ENCODE measurements around the gene MDGA2. TPM values are rescaled to one million over a fixed set of nuclear protein-coding genes. Genes with fewer than 3 reads are reported as not detected.

MDGA2 gene
- total and polyA plus RNA-seq, 2 donors (not counting 1 experiment from before 2014, with no cell fraction given) = not detected

DNA sequence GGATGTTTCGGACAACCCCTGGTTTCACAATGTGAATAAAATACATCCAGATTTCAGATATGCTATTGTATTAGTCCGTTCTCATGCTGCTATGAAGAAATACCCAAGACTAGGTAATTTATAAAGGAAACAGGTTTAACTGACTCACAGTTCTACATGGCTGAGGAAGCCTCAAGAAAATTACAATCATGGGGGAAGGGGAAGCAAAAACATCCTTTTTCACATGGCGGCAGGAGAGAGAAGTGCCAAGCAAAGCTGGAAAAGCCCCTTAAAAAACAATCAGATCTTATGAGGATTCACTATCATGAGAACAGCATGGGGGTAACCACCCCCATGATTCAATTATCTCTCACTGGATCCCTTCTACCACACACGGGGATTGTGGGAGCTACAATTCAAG lies 451.7 kb downstream of the MDGA2 start:
- Histone ChIP-seq H3K4me3 (replicated peaks in 1 of 4; ENCODE audit: control extremely low read depth in 1 of 4, insufficient read depth in 1 of 4, low read depth in 3 of 4, low read length in 4 of 4) (no peak overlapping the region), H4K20me1 (ENCODE audit: control insufficient read depth, extremely low read depth, insufficient read depth, low read length) (no peaks in the 10 kb centered on the region), H3K4me1 (ENCODE audit: control insufficient read depth, extremely low read depth, insufficient read depth, low read length) (no peaks in the 10 kb centered on the region), H3K4me2 (ENCODE audit: extremely low read depth, insufficient read depth, low read length) (no peak overlapping the region), H3K27me3 (ENCODE audit: control insufficient read depth, insufficient read depth, low read length) (no peaks in the 10 kb centered on the region), H3K9me3 (ENCODE audit: control insufficient read depth, insufficient read depth, low read depth, low read length) (no peaks in the 10 kb centered on the region), H3K9ac (ENCODE audit: insufficient read depth, low read length) (no peak overlapping the region), H3K79me2 (ENCODE audit: control insufficient read depth, insufficient read depth, low read length) (no peaks in the 10 kb centered on the region), H2AFZ (ENCODE audit: low read length) (no peak overlapping the region), H3K36me3 (ENCODE audit: control insufficient read depth, insufficient read depth, low read length) (no peaks in the 10 kb centered on the region), H3K27ac (ENCODE audit: insufficient read depth, low read length) (no peak overlapping the region)
- DNase-seq (ENCODE audit: low read depth in 2 of 2) = no peak
- no peak for TF ChIP-seq EZH2 (IDR thresholded peaks at IDR 0.05; ENCODE audit: low read length, missing control alignments)
- TF ChIP-seq, protein P1, sequence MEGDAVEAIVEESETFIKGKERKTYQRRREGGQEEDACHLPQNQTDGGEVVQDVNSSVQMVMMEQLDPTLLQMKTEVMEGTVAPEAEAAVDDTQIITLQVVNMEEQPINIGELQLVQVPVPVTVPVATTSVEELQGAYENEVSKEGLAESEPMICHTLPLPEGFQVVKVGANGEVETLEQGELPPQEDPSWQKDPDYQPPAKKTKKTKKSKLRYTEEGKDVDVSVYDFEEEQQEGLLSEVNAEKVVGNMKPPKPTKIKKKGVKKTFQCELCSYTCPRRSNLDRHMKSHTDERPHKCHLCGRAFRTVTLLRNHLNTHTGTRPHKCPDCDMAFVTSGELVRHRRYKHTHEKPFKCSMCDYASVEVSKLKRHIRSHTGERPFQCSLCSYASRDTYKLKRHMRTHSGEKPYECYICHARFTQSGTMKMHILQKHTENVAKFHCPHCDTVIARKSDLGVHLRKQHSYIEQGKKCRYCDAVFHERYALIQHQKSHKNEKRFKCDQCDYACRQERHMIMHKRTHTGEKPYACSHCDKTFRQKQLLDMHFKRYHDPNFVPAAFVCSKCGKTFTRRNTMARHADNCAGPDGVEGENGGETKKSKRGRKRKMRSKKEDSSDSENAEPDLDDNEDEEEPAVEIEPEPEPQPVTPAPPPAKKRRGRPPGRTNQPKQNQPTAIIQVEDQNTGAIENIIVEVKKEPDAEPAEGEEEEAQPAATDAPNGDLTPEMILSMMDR (conservative IDR thresholded peaks at IDR 0.05 in 1 of 2, IDR thresholded peaks at IDR 0.05 in 1 of 2; ENCODE audit: low read depth in 1 of 2, low read length in 2 of 2) = no peak

DNA sequence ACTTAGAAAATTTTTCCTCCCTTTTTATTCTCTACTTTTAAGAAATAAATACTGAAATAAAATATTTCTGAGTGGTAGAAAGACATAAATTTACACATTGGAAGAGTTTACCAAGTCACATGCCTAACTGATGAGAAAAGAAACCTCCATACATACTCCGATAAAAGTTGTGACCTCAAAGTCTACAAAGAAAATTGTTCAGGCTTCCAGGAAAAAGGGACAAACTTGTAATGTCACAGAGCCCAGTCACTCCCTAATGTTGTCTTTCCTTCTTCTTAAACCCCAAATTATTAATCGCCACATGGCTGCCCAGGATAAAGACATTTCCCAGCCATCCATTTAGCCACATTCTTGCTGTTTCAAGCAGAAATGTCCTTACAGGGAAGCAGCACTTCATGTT lies 455.3 kb downstream of the MDGA2 start:
- H3K79me2 ChIP-seq (ENCODE audit: control insufficient read depth, insufficient read depth, low read length) = no peaks in the 10 kb centered on the region

DNA sequence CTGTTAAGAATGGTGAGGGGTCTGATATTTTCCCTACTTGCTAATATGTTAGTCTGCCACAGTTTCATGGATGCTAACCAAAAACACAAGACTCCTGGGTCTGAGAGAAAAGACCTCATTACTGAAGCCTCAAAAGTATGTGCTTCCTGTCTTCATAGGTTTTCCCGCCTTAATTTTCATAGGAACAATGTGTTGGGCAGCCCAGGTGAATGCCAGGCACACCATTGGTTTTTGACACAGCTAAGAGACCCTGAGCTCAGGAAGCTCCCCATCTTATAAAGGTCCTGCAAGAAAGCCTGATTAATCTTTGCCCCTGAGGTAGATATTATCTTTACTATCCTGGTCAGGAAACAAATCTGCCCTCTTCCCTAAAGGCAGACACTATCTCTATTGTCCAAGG lies 464.1 kb downstream of the MDGA2 start:
- Histone ChIP-seq H3K27me3 (ENCODE audit: control insufficient read depth, insufficient read depth, low read length) (no peaks in the 10 kb centered on the region), H3K4me1 (ENCODE audit: control insufficient read depth, extremely low read depth, insufficient read depth, low read length) (no peaks in the 10 kb centered on the region), H4K20me1 (ENCODE audit: control insufficient read depth, extremely low read depth, insufficient read depth, low read length) (no peaks in the 10 kb centered on the region), H3K79me2 (ENCODE audit: control insufficient read depth, insufficient read depth, low read length) (no peaks in the 10 kb centered on the region), H3K4me2 (ENCODE audit: extremely low read depth, insufficient read depth, low read length) (no peak overlapping the region), H3K27ac (ENCODE audit: insufficient read depth, low read length) (no peak overlapping the region), H3K9ac (ENCODE audit: insufficient read depth, low read length) (no peak overlapping the region), H3K4me3 (replicated peaks in 1 of 4; ENCODE audit: control extremely low read depth in 1 of 4, insufficient read depth in 1 of 4, low read depth in 3 of 4, low read length in 4 of 4) (no peak overlapping the region), H2AFZ (ENCODE audit: low read length) (no peak overlapping the region), H3K36me3 (ENCODE audit: control insufficient read depth, insufficient read depth, low read length) (no peaks in the 10 kb centered on the region), H3K9me3 (ENCODE audit: control insufficient read depth, insufficient read depth, low read depth, low read length) (no peaks in the 10 kb centered on the region)
- DNase-seq (ENCODE audit: low read depth in 2 of 2) = no peak
- TF ChIP-seq EZH2 (IDR thresholded peaks at IDR 0.05; ENCODE audit: low read length, missing control alignments) = no peak
- TF ChIP-seq, protein P1 (conservative IDR thresholded peaks at IDR 0.05 in 1 of 2, IDR thresholded peaks at IDR 0.05 in 1 of 2; ENCODE audit: low read depth in 1 of 2, low read length in 2 of 2) = no peak

More for the DNA sequence above, 455.3 kb downstream of the MDGA2 start:
- Histone ChIP-seq H3K27me3 (ENCODE audit: control insufficient read depth, insufficient read depth, low read length) (no peaks in the 10 kb centered on the region), H3K4me1 (ENCODE audit: control insufficient read depth, extremely low read depth, insufficient read depth, low read length) (no peaks in the 10 kb centered on the region), H3K4me3 (replicated peaks in 1 of 4; ENCODE audit: control extremely low read depth in 1 of 4, insufficient read depth in 1 of 4, low read depth in 3 of 4, low read length in 4 of 4) (no peak overlapping the region), H3K9me3 (ENCODE audit: control insufficient read depth, insufficient read depth, low read depth, low read length) (no peaks in the 10 kb centered on the region), H3K27ac (ENCODE audit: insufficient read depth, low read length) (no peak overlapping the region), H2AFZ (ENCODE audit: low read length) (no peak overlapping the region), H3K4me2 (ENCODE audit: extremely low read depth, insufficient read depth, low read length) (no peak overlapping the region), H4K20me1 (ENCODE audit: control insufficient read depth, extremely low read depth, insufficient read depth, low read length) (no peaks in the 10 kb centered on the region), H3K9ac (ENCODE audit: insufficient read depth, low read length) (no peak overlapping the region), H3K36me3 (ENCODE audit: control insufficient read depth, insufficient read depth, low read length) (no peaks in the 10 kb centered on the region)
- TF ChIP-seq EZH2 (IDR thresholded peaks at IDR 0.05; ENCODE audit: low read length, missing control alignments) = no peak
- TF ChIP-seq, protein P1 (conservative IDR thresholded peaks at IDR 0.05 in 1 of 2, IDR thresholded peaks at IDR 0.05 in 1 of 2; ENCODE audit: low read depth in 1 of 2, low read length in 2 of 2) = no peak
- no peak for DNase-seq (ENCODE audit: low read depth in 2 of 2)
